Hepatocyte (in vitro differentiated cells): ENCODE measurements around the gene TMEM33. TPM values are rescaled to one million over a fixed set of nuclear protein-coding genes. Genes with fewer than 3 reads are reported as not detected.

ENCODE experiments used
- DNase-seq: peaks from one replicate; pipeline ENCODE4 v3.0.0-alpha.2; 2016; ENCODE audit warnings: low spot score
- H2AFZ ChIP-seq: fragments of 200-600 bp; sonication (generic); 2 replicates; pipeline ENCODE4 v1.6.0; 2016; ENCODE audit warnings: antibody characterized with exemption, mild to moderate bottlenecking
- H3K27ac ChIP-seq: fragments of 200-600 bp; sonication (generic); 2 replicates; pipeline ENCODE4 v1.5.1; 2016; ENCODE audit warnings: mild to moderate bottlenecking
- H3K27me3 ChIP-seq: fragments of 200-600 bp; sonication (generic); 2 replicates; pipeline ENCODE4 v1.6.1; 2016
- H3K36me3 ChIP-seq: fragments of 200-600 bp; sonication (generic); replicated peaks from 2 replicates; pipeline ENCODE4 v1.5.1; 2016; ENCODE audit warnings: low read depth; ENCODE audit not compliant: insufficient read depth
- H3K4me1 ChIP-seq: fragments of 200-600 bp; sonication (generic); 2 replicates; pipeline ENCODE4 v1.5.1; 2016; ENCODE audit warnings: mild to moderate bottlenecking, moderate library complexity; ENCODE audit not compliant: insufficient read depth
- H3K4me2 ChIP-seq: fragments of 200-600 bp; sonication (generic); 2 replicates; pipeline ENCODE4 v1.6.0; 2016
- H3K4me3 ChIP-seq: fragments of 200-600 bp; sonication (generic); 2 replicates; pipeline ENCODE4 v1.5.1; 2016; ENCODE audit warnings: mild to moderate bottlenecking
- H3K79me2 ChIP-seq: fragments of 200-600 bp; sonication (generic); 2 replicates; pipeline ENCODE4 v1.6.0; 2017; ENCODE audit warnings: mild to moderate bottlenecking
- H3K9me2 ChIP-seq: fragments of 200-600 bp; sonication (generic); replicated peaks from 2 replicates; pipeline ENCODE4 v1.6.0; 2017; ENCODE audit warnings: mild to moderate bottlenecking; ENCODE audit not compliant: insufficient read depth
- H3K9me3 ChIP-seq: fragments of 200-600 bp; sonication (generic); 2 replicates; pipeline ENCODE4 v1.5.1; 2016; ENCODE audit warnings: low read depth, mild to moderate bottlenecking
- H4K20me1 ChIP-seq: fragments of 200-600 bp; sonication (generic); 2 replicates; pipeline ENCODE4 v1.6.0; 2016; ENCODE audit warnings: mild to moderate bottlenecking; ENCODE audit not compliant: insufficient read depth, poor library complexity, severe bottlenecking
- CTCF ChIP-seq: fragments of 200-600 bp; sonication (generic); IDR thresholded peaks from 2 replicates; pipeline ENCODE4 v1.5.1; 2016; ENCODE audit warnings: antibody characterized with exemption, mild to moderate bottlenecking; ENCODE audit not compliant: poor library complexity
- EZH2 ChIP-seq: fragments of 200-600 bp; sonication (generic); IDR thresholded peaks from 2 replicates; pipeline ENCODE4 v1.6.1; 2016; ENCODE audit warnings: antibody characterized with exemption, mild to moderate bottlenecking, borderline replicate concordance
- EZH2phosphoT487 ChIP-seq: fragments of 200-600 bp; sonication (generic); IDR thresholded peaks from one replicate; pipeline ENCODE4 v1.6.1; 2018; ENCODE audit warnings: antibody characterized with exemption, mild to moderate bottlenecking, low read depth, moderate library complexity; ENCODE audit not compliant: unreplicated experiment, severe bottlenecking
- WGBS: methylation state at CpG from one replicate; pipeline ENCODE4 v1.1.6; 2016; ENCODE audit warnings: low lambda C conversion rate; ENCODE audit errors: missing lambda C conversion rate; 5-methylcytosine and 5-hydroxymethylcytosine counted together
- polyA plus RNA-seq: library from polyadenylated mRNA; unstranded; fragments of >200 nt; fragmentation: Nextera tagmentation; extraction: Ambion mirVana; gene quantifications from 2 replicates; pipeline ENCODE4 v1.2.1, GENCODE V29; 2016
- total RNA-seq: library from RNA; depleted of rRNA; stranded (reverse); fragments of >200 nt; gene quantifications from 2 replicates; pipeline ENCODE4 v1.2.3, GENCODE V29; 2014

TMEM33 gene
- total and polyA plus RNA-seq, 2 experiments from 2014 or later: 38.3 to 77.6 TPM

- Histone ChIP-seq H3K4me3 (no peak overlapping the region), H2AFZ (no peak overlapping the region), H3K4me2 (no peak overlapping the region), H3K36me3 (no peaks in the 10 kb centered on the region), H3K9me2 (no peaks in the 10 kb centered on the region), H4K20me1 (no peaks in the 10 kb centered on the region), H3K27me3 (no peaks in the 10 kb centered on the region), H3K9me3 (no peaks in the 10 kb centered on the region), H3K4me1 (no peaks in the 10 kb centered on the region), H3K79me2 (no peaks in the 10 kb centered on the region), H3K27ac (no peak overlapping the region)
- TF ChIP-seq EZH2 (no peak), EZH2phosphoT487 (no peak), CTCF (no peak)
- DNase-seq: no peak
- 78% methylated on average over 3 of the region's 3 CpGs for WGBS
These were observed 42.5 kb downstream of the TMEM33 start for GRCh38 chr4:41977709-41978108.

- no peaks in the 10 kb centered on the region for H4K20me1 ChIP-seq
- WGBS: 98% methylated on average over 12 of the region's 12 CpGs
- no peaks in the 10 kb centered on the region for H3K4me1 ChIP-seq
- H3K9me2 ChIP-seq: no peaks in the 10 kb centered on the region
- no peaks in the 10 kb centered on the region for H3K27me3 ChIP-seq
- no peaks in the 10 kb centered on the region for H3K36me3 ChIP-seq
- no peaks in the 10 kb centered on the region for H3K79me2 ChIP-seq
- H3K27ac ChIP-seq: no peak within 1 kb of the TSS
- no peaks in the 10 kb centered on the region for H3K9me3 ChIP-seq
- H3K4me2 ChIP-seq: no peak within 1 kb of the TSS
- no peak for TF ChIP-seq CTCF
- TF ChIP-seq EZH2phosphoT487: no peak
- no peak for TF ChIP-seq EZH2
- no peak within 1 kb of the TSS for H3K4me3 ChIP-seq
- DNase-seq: no peak
- H2AFZ ChIP-seq: no peak within 1 kb of the TSS
These were observed 46.2 kb downstream of the TMEM33 start, which contains the start of gene DCAF4L1 for GRCh38 chr4:41981456-41981855. TSS of gene DCAF4L1 (plus strand) at chr4:41981756. CDS start at chr4:41981793, 37 bp downstream.

GRCh38 chr4:41982716-41983115 lies 47.5 kb downstream of the TMEM33 start:
- H3K79me2 ChIP-seq: no peaks in the 10 kb centered on the region
- H3K4me3 ChIP-seq: no peak overlapping the region
- no peaks in the 10 kb centered on the region for H3K9me3 ChIP-seq
- H3K4me1 ChIP-seq: no peaks in the 10 kb centered on the region
- no peak overlapping the region for H2AFZ ChIP-seq
- no peaks in the 10 kb centered on the region for H3K27me3 ChIP-seq
- WGBS: 86% methylated on average over 22 of the region's 22 CpGs
- no peak for TF ChIP-seq CTCF
- TF ChIP-seq EZH2: no peak
- DNase-seq: no peak
- H3K27ac ChIP-seq: no peak overlapping the region
- no peaks in the 10 kb centered on the region for H3K36me3 ChIP-seq
- no peak overlapping the region for H3K4me2 ChIP-seq
- H3K9me2 ChIP-seq: no peaks in the 10 kb centered on the region
- no peaks in the 10 kb centered on the region for H4K20me1 ChIP-seq

- Histone ChIP-seq H3K27me3 (no peaks in the 10 kb centered on the region), H2AFZ (no peak overlapping the region), H4K20me1 (no peaks in the 10 kb centered on the region), H3K36me3 (no peaks in the 10 kb centered on the region), H3K79me2 (peaks cover 9% of the 10 kb centered on the region), H3K9me3 (no peaks in the 10 kb centered on the region), H3K4me3 (no peak overlapping the region), H3K27ac (no peak overlapping the region), H3K4me1 (no peaks in the 10 kb centered on the region), H3K9me2 (no peaks in the 10 kb centered on the region), H3K4me2 (no peak overlapping the region)
- TF ChIP-seq EZH2phosphoT487: no peak
- no peak for TF ChIP-seq EZH2
- no peak for TF ChIP-seq CTCF
- WGBS: 47% methylated on average over 1 of the region's 1 CpG
- no peak for DNase-seq
These were observed 49.9 kb downstream of the TMEM33 start for GRCh38 chr4:41985151-41985550.
